GM23338 (cell line): ENCODE results near the gene PAIP1. TPM values are rescaled to one million over a fixed set of nuclear protein-coding genes. Genes with fewer than 3 reads are reported as not detected.

Source experiments
- ATAC-seq: fragments of 200-7000 bp; cut with Tn5 transposase; 3 replicates; pipeline ENCODE4 v1.9.1; 2020
- DNase-seq: peaks from one replicate; pipeline ENCODE4 v3.0.0-alpha.2; 2015; ENCODE audit warnings: low spot score
- H2AFZ ChIP-seq: fragments of 200-600 bp; sonication (generic); 2 replicates; pipeline ENCODE4 v1.8.0; 2016; ENCODE audit warnings: antibody characterized with exemption, mild to moderate bottlenecking, moderate library complexity
- H3F3A ChIP-seq: fragments of 200-600 bp; sonication (generic); replicated peaks from 2 replicates; pipeline ENCODE4 v1.8.0; 2017; ENCODE audit warnings: antibody characterized with exemption, mixed run types, low read depth
- H3K27ac ChIP-seq: fragments of 200-600 bp; sonication (generic); 2 replicates; pipeline ENCODE4 v1.6.1; 2016; ENCODE audit warnings: low read depth
- H3K27me3 ChIP-seq: fragments of 200-600 bp; sonication (generic); 2 replicates; pipeline ENCODE4 v1.8.0; 2016; ENCODE audit warnings: mild to moderate bottlenecking, mixed run types, moderate library complexity; ENCODE audit not compliant: insufficient read depth
- H3K36me3 ChIP-seq: fragments of 200-600 bp; sonication (generic); 2 replicates; pipeline ENCODE4 v1.8.0; 2016; ENCODE audit warnings: mild to moderate bottlenecking; ENCODE audit not compliant: insufficient read depth
- H3K4me1 ChIP-seq: fragments of 200-600 bp; sonication (generic); 2 replicates; pipeline ENCODE4 v1.8.0; 2016; ENCODE audit warnings: mild to moderate bottlenecking, moderate library complexity; ENCODE audit not compliant: insufficient read depth
- H3K4me2 ChIP-seq: fragments of 200-600 bp; sonication (generic); 2 replicates; pipeline ENCODE4 v1.7.1; 2017; ENCODE audit warnings: mixed run types
- H3K4me3 ChIP-seq: fragments of 200-600 bp; sonication (generic); 2 replicates; pipeline ENCODE4 v1.6.1; 2016; ENCODE audit warnings: mixed run types
- H3K79me2 ChIP-seq: fragments of 200-600 bp; sonication (generic); replicated peaks from 2 replicates; pipeline ENCODE4 v1.8.0; 2017; ENCODE audit warnings: mild to moderate bottlenecking; ENCODE audit not compliant: insufficient read depth
- H3K9me2 ChIP-seq: fragments of 200-600 bp; sonication (generic); 2 replicates; pipeline ENCODE4 v1.8.0; 2017; ENCODE audit not compliant: insufficient read depth
- H4K20me1 ChIP-seq: fragments of 200-600 bp; sonication (generic); replicated peaks from 2 replicates; pipeline ENCODE4 v1.8.0; 2017; ENCODE audit warnings: mild to moderate bottlenecking; ENCODE audit not compliant: insufficient read depth
- H3K27ac Mint-ChIP-seq: 2 replicates; pipeline ENCODE4 v1.8.0; 2020; ENCODE audit warnings: inconsistent platforms, mild to moderate bottlenecking, moderate library complexity, mixed read lengths
- H3K27me3 Mint-ChIP-seq: 3 replicates; pipeline ENCODE4 v1.8.0; 2022; ENCODE audit warnings: low read depth, mild to moderate bottlenecking, moderate library complexity, mixed read lengths, inconsistent platforms; ENCODE audit not compliant: insufficient read depth, poor library complexity
- H3K36me3 Mint-ChIP-seq: 3 replicates; pipeline ENCODE4 v1.8.0; 2021; ENCODE audit warnings: low read depth, mild to moderate bottlenecking, inconsistent platforms, moderate library complexity, mixed read lengths
- H3K4me1 Mint-ChIP-seq: 3 replicates; pipeline ENCODE4 v1.8.0; 2020; ENCODE audit warnings: mild to moderate bottlenecking, inconsistent platforms, mixed read lengths
- H3K4me3 Mint-ChIP-seq: 3 replicates; pipeline ENCODE4 v1.8.0; 2021; ENCODE audit warnings: moderate library complexity, mild to moderate bottlenecking, inconsistent platforms, mixed read lengths
- H3K9me3 Mint-ChIP-seq: 3 replicates; pipeline ENCODE4 v1.8.0; 2020; ENCODE audit warnings: moderate library complexity, mild to moderate bottlenecking, inconsistent platforms, mixed read lengths
- CREB1 ChIP-seq: fragments of 250-450 bp; sonication (Bioruptor Pico); IDR thresholded peaks from 2 replicates; pipeline ENCODE4 v1.5.0; 2020; ENCODE audit warnings: low read depth, mild to moderate bottlenecking, moderate library complexity
- CTCF ChIP-seq, 2 experiments: fragments of 200-600 bp in 1 of 2; sonication (generic) in 1 of 2; conservative IDR thresholded peaks; 2 replicates each; pipeline versions ENCODE4 v1.5.1 to v1.6.1; 2016 to 2017; ENCODE audit warnings: antibody characterized with exemption in 2 of 2, low read depth in 2 of 2, mild to moderate bottlenecking in 2 of 2, moderate library complexity in 1 of 2
- EZH2 ChIP-seq: fragments of 200-600 bp; sonication (generic); IDR thresholded peaks from one replicate; pipeline ENCODE4 v1.8.0; 2017; ENCODE audit warnings: antibody characterized with exemption, mild to moderate bottlenecking, low read depth; ENCODE audit not compliant: unreplicated experiment
- EZH2phosphoT487 ChIP-seq: fragments of 200-600 bp; sonication (generic); IDR thresholded peaks from one replicate; pipeline ENCODE4 v1.8.1; 2018; ENCODE audit warnings: antibody characterized with exemption; ENCODE audit not compliant: unreplicated experiment
- NANOG ChIP-seq: IDR thresholded peaks from 2 replicates; pipeline ENCODE4 v1.6.1; 2016; ENCODE audit warnings: antibody characterized with exemption, borderline replicate concordance
- POLR2AphosphoS5 ChIP-seq: IDR thresholded peaks from 2 replicates; pipeline ENCODE4 v1.6.1; 2016; ENCODE audit warnings: antibody characterized with exemption, low read depth
- REST ChIP-seq: IDR thresholded peaks from one replicate; pipeline ENCODE4 v1.6.1; 2018; ENCODE audit warnings: antibody characterized with exemption; ENCODE audit not compliant: unreplicated experiment
- STAT1 ChIP-seq: IDR thresholded peaks from one replicate; pipeline ENCODE4 v1.6.1; 2016; ENCODE audit warnings: antibody characterized with exemption; ENCODE audit not compliant: unreplicated experiment
- ZNF114 ChIP-seq: fragments of 250-450 bp; sonication (Bioruptor Pico); IDR thresholded peaks from 2 replicates; pipeline ENCODE4 v1.5.0; 2020; ENCODE audit warnings: mild to moderate bottlenecking, moderate library complexity
- ZNF331 ChIP-seq: fragments of 250-450 bp; sonication (Bioruptor Pico); IDR thresholded peaks from 2 replicates; pipeline ENCODE4 v1.5.0; 2020; ENCODE audit warnings: low read depth, mild to moderate bottlenecking, moderate library complexity
- polyA plus RNA-seq: library from polyadenylated mRNA; unstranded; fragments of >200 nt; fragmentation: Nextera tagmentation; extraction: Ambion mirVana; gene quantifications from 2 replicates; pipeline ENCODE4 v1.2.1, GENCODE V29; 2016
- total RNA-seq: library from RNA; depleted of rRNA; stranded (reverse); fragments of >200 nt; shearing (Covaris generic); gene quantifications from 2 replicates; pipeline ENCODE4 v1.2.3, GENCODE V29; 2014

The PAIP1 gene
- total and polyA plus RNA-seq, 2 experiments from 2014 or later: 108 to 140 TPM

- Mint-ChIP-seq H3K4me3 (no peak overlapping the region), H3K9me3 (no peaks in the 10 kb centered on the region), H3K27me3 (no peaks in the 10 kb centered on the region), H3K36me3 (peaks cover 71% of the 10 kb centered on the region), H3K4me1 (no peaks in the 10 kb centered on the region), H3K27ac (no peak overlapping the region)
- H3K27ac ChIP-seq: no peak overlapping the region
- no peak overlapping the region for H3K4me3 ChIP-seq
- H4K20me1 ChIP-seq: 0 out of 2 replicates have a peak, but pooled peaks cover 6% of the 10 kb centered on the region
- no peaks in the 10 kb centered on the region for H3K27me3 ChIP-seq
- H3K4me1 ChIP-seq: no peaks in the 10 kb centered on the region
- H3K36me3 ChIP-seq: peaks cover 55% of the 10 kb centered on the region; the same call in 1 of the 2 replicates
- no peaks in the 10 kb centered on the region for H3K79me2 ChIP-seq
- H3K9me2 ChIP-seq: no peaks in the 10 kb centered on the region
- no peak overlapping the region for H2AFZ ChIP-seq
- TF ChIP-seq EZH2: no peak
- TF ChIP-seq CTCF (conservative IDR thresholded peaks at IDR 0.05; ENCODE audit: low read depth in 2 of 2): no peak
- no peak for TF ChIP-seq EZH2phosphoT487
- TF ChIP-seq ZNF114 (CRISPR knock-in tag): no peak
- TF ChIP-seq NANOG: no peak
- no peak for TF ChIP-seq STAT1
- no peak for TF ChIP-seq CREB1 (CRISPR knock-in tag)
- TF ChIP-seq REST: no peak
- H3K4me2 ChIP-seq: no peak overlapping the region
- no peaks in the 10 kb centered on the region for H3F3A ChIP-seq
- ATAC-seq (no peak), DNase-seq (no peak)
These were observed 23.2 kb downstream of the PAIP1 start for GRCh38 chr5:43533646-43534045.

GRCh38 chr5:43530648-43531047 is 26.2 kb downstream of the PAIP1 start:
- no peak for TF ChIP-seq NANOG
- no peak for TF ChIP-seq CREB1 (CRISPR knock-in tag)
- no peak for TF ChIP-seq ZNF331
- no peak for TF ChIP-seq REST
- TF ChIP-seq ZNF114 (CRISPR knock-in tag): no peak
- TF ChIP-seq POLR2AphosphoS5: no peak
- no peak for TF ChIP-seq EZH2
- no peaks in the 10 kb centered on the region for H3K79me2 ChIP-seq
- no peaks in the 10 kb centered on the region for H3K4me1 Mint-ChIP-seq
- no peaks in the 10 kb centered on the region for H3F3A ChIP-seq
- no peaks in the 10 kb centered on the region for H3K27me3 ChIP-seq
- no peaks in the 10 kb centered on the region for H3K4me1 ChIP-seq
- H2AFZ ChIP-seq: no peak overlapping the region
- H3K36me3 Mint-ChIP-seq: peaks cover 72% of the 10 kb centered on the region
- no peak overlapping the region for H3K4me3 ChIP-seq
- peaks cover 53% of the 10 kb centered on the region; the same call in 1 of the 2 replicates for H3K36me3 ChIP-seq
- no peak overlapping the region for H3K4me2 ChIP-seq
- no peaks in the 10 kb centered on the region for H3K9me2 ChIP-seq
- 0 out of 2 replicates have a peak, but pooled peaks cover 6% of the 10 kb centered on the region for H4K20me1 ChIP-seq
- ATAC-seq (no peak), DNase-seq (no peak)
- H3K27ac ChIP-seq: no peak overlapping the region
- no peaks in the 10 kb centered on the region for H3K27me3 Mint-ChIP-seq
- H3K27ac Mint-ChIP-seq: no peak overlapping the region
- H3K9me3 Mint-ChIP-seq: no peaks in the 10 kb centered on the region
- no peak overlapping the region for H3K4me3 Mint-ChIP-seq
